Activated CD8-positive, alpha-beta memory T cell treated with anti-CD3 and anti-CD28 coated beads for 4 hours (primary cell): Measurements from ENCODE around the gene MCRIP1.

Experiments used
- DNase-seq, 2 donors: peaks; one replicate each; pipeline ENCODE4 v3.0.0-alpha.2; 2020; ENCODE audit warnings: low read depth in 2 of 2

The MCRIP1 gene

DNA sequence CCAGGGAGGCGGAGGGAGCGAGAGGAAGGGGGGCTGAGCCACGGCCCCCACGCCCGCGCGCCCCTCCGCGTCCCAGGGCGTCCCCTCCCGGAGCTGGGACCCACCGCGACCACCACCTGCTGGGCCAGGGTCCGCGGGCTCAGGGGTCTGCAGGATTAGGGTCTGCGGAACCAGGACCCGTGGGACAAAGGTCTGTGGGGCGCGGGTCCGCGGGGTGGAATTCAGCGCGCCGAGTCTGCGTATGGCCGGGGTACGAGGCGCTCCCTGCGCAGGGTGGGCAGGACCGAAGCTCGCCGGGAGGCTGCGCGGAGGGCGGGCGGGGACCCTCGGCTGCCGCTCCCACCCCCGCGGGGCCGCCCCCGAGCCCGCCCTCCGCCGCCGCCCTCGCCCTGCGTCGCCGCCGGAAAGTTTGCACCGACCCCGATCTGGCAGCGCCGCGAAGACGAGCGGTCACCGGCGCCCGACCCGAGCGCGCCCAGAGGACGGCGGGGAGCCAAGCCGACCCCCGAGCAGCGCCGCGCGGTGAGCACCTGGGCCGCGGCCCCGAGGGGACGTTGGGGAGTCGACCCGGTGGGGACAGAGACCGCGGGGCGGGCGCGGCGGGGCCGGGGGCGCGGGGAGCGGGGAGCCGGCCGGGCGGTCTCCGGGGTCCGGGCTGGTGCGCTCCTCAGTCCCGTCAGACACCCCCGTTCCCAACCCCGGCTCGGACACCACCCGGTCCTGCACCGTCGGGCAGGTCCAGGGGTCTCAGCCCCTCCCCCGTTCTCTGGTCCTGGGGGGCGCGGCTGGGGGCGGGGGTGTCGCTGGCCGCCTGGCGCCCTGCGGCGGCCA is 29.1 kb downstream of the MCRIP1 start, which contains the start of gene GCGR:
Gene GCGR (plus strand): TSS at position 423 of the 831 bp plus-strand sequence. CDS start 4,869 bp downstream, outside the sequence.
- no peak for DNase-seq

GRCh38 chr17:81802856-81803643 is 30.0 kb downstream of the MCRIP1 start:
- no peak for DNase-seq

- no peak for DNase-seq
Observed at GRCh38 chr17:81802048-81802758, 30.9 kb downstream of the MCRIP1 start.

- DNase-seq, result no peak
Observed at GRCh38 chr17:81801327-81801726, 31.8 kb downstream of the MCRIP1 start.

- no peak for DNase-seq
Observed at GRCh38 chr17:81794509-81794908, 38.6 kb downstream of the MCRIP1 start.

DNA sequence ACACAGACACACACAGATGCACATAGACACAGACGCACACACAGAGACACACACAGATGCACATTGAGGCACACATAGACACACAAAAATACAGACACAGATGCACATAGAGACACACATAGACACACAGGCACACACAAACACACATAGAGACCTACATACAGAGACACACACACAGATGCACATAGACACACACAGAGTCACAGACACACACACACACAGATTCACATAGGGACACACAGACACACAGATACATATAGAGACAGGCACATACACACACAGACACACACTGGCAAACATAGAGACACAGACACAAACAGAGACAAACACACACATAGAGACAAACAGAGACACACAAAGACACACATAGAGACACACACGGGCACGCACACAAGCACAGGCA is 39.0 kb downstream of the MCRIP1 start:
- no peak for DNase-seq

- no peak for DNase-seq
Observed at GRCh38 chr17:81792675-81793615, 40.1 kb downstream of the MCRIP1 start.
